ENCODE data around the gene KNL1.
"Not testable (repeated sequence)": the region's sequence is repeated elsewhere in the genome, so short reads cannot be mapped to it uniquely, and the experiment has no call there.

Gene KNL1

GRCh38 chr15:40676290-40676689, 82.2 kb downstream of the KNL1 start:
- DNase-seq (ENCODE audit: low read depth in 2 of 2, low spot score in 1 of 2), result not testable (repeated sequence)

- not testable (repeated sequence) for DNase-seq (ENCODE audit: low read depth in 2 of 2, low spot score in 1 of 2)
Observed at GRCh38 chr15:40676906-40677305, 82.9 kb downstream of the KNL1 start.

- no peak for DNase-seq (ENCODE audit: low read depth in 2 of 2, low spot score in 1 of 2)
Observed at GRCh38 chr15:40680151-40680550, 86.1 kb downstream of the KNL1 start.

DNA sequence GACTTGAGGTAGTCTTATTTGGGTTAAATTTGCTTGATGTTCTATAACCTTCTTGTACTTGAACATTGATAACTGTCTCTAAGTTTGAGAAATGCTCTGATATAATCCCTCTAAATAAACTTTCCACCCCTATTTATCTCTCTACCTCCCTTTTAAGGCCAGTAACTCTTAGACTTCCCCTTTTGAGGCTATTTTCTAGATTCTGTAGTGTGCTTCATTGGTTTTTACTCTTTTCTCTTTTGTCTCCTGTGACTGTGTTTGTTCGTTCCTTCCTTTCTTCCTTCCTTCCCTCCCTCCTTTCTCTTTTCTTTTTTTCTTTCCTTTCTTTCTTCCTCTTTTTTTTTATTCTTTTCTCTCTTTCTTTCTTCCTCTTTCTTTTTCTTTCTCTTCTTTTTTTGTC, 86.9 kb downstream of the KNL1 start:
- not testable (repeated sequence) for DNase-seq (ENCODE audit: low read depth in 2 of 2, low spot score in 1 of 2)

- DNase-seq (ENCODE audit: low read depth in 2 of 2, low spot score in 1 of 2), result no peak
Observed at GRCh38 chr15:40684381-40684780, 90.3 kb downstream of the KNL1 start.

DNA sequence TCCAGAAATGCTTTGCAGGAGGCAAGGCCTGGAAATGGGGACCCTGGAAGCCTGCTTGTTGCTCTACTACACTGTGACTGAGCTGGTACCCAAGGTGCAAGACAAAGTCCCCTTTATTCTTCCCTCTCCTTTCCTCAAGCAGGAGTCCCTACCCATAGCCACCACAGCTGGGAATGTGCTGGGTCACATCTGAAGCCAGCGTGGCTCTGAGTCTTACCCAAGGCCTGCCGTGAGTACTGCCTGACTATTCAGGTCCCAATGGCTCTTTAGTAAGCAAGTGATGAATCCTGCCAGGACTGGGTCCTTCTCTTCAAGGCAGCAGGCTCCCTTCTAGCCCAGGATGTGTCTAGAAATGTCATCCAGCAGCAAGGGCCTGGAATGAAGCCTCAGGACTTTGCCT, 91.3 kb downstream of the KNL1 start:
- no peak for DNase-seq (ENCODE audit: low read depth in 2 of 2, low spot score in 1 of 2)

GRCh38 chr15:40688932-40689799, 95.1 kb downstream of the KNL1 start:
- DNase-seq (ENCODE audit: low read depth in 2 of 2, low spot score in 1 of 2), result no peak

DNA sequence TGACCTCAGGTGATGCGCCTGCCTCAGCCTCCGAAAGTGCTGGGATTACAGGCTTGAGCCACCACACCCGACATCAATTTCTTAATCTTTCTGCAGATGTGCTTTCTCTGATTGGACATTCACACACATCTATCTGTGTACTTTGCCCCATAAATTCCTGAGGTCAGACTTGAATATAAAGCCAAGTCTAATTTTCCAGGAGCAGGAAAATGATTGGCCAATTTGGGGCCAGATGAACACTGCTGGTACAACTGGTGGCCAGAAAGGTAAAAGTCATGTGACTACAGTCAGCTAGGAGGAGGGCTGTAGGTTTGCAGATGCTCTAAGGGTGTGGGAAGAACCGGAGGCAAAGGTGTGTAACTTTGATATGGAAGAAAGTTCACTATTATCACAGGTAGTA, 97.7 kb downstream of the KNL1 start:
- DNase-seq (ENCODE audit: low read depth in 2 of 2, low spot score in 1 of 2), result no peak

DNA sequence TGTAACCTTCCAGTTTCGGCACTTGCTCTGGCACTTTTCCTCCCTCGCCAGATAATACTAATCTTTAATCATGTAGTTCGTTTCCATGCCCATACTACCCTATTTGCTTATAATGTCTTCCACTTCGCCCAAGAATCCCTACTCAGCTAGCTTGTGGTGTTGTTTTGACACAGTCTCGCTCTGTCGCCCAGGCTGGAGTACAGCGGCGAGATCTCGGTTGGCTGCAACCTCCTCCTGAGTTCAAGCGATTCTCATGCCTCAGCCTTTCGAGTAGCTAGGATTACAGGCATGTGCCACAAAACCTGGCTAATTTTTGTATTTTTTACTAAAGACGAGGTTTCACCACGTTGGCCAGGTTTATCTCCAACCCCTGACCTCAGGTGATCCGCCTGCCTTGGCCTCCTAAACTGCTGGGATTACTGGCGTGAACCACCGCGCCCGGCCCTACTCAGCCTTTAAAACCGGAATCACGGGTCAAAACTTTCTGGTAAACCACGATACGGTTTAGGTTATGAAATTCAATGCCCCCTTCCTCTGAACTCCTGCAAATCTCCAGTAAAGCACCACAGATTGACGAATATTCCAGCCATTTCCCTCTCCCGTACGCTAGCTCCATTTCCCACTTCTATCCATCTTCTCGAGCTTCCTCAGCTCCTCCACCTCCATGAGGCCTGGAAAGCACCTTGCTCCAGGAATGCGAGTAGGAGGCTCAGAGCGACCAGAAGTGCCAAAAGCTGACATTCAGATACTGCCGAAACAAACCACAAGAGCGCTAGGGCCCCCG, 100.0 kb downstream of the KNL1 start:
- no peak for DNase-seq (ENCODE audit: low read depth in 2 of 2, low spot score in 1 of 2)

GRCh38 chr15:40694688-40695468, 100.8 kb downstream of the KNL1 start, which contains the start of gene RAD51:
Gene RAD51, plus strand, starts transcription at chr15:40695174. Its CDS starts 3,585 bp downstream, at chr15:40698759.
- DNase-seq (ENCODE audit: low read depth in 2 of 2, low spot score in 1 of 2), result peak; percentile 81 to 83

GRCh38 chr15:40695469-40695890, 101.4 kb downstream of the KNL1 start:
- no peak for DNase-seq (ENCODE audit: low read depth in 2 of 2, low spot score in 1 of 2)

DNA sequence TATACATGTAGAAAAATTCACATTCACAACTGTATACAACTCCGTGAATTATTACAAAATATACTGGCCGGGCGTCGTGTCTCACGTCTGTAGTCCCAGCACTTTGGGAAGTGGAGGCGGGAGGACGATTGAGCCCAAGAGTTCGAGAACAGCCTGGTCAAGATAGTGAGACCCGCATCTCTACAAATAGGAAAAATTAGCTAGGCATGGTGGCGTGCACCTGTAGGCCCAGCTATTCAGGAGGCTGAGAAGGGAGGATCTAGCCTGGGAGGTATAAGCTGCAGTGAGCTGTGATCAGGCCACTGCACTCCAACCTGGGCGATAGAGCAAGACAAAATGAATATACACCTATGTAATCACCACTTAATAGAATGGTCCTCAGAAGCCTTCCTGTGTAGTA, 102.2 kb downstream of the KNL1 start:
- no peak for DNase-seq (ENCODE audit: low read depth in 2 of 2, low spot score in 1 of 2)

DNA sequence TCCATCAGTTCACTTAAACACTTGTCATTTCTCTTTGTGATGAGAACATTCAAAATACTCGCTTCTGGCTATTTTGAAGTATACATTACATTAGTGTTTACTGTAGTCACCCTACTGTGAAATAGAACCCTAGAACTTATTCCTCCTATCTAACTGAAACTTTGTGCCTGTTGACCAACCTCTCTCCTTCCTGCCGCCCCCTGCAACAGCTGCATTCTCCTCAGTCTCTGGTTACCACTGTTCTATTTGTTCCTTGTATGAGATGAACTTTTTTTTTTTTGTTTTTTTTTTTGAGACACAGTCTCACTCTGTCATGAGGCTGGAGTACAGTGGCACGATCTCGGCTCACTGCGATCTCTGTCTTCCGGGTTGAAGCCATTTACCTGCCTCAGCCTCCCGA, 103.9 kb downstream of the KNL1 start:
- DNase-seq (ENCODE audit: low read depth in 2 of 2, low spot score in 1 of 2), result no peak

GRCh38 chr15:40702077-40702476, 108.0 kb downstream of the KNL1 start:
- no peak for DNase-seq (ENCODE audit: low read depth in 2 of 2, low spot score in 1 of 2)

DNA sequence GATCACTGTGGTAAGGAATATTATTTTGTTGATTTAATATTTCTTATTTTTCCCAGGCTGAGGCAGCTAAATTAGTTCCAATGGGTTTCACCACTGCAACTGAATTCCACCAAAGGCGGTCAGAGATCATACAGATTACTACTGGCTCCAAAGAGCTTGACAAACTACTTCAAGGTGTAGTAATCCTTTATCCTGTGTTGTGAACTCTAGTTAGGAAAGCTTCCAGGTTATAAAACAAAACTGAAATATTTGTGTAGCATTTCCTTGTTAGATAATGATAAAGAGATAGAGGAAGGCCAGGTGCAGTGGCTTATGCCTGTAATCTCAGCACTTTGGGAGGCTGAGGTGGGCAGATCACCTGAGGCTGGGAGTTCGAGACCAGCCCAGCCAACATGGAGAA, 112.1 kb downstream of the KNL1 start:
- DNase-seq (ENCODE audit: low read depth in 2 of 2, low spot score in 1 of 2), result no peak

Measured in stimulated activated CD8-positive, alpha-beta memory T cell treated with anti-CD3 and anti-CD28 coated beads, Interleukin-4, amount 100 ng/mL, for 4 hours (primary cell).